Measurements from ENCODE around the gene HERC2.
"Not testable (repeated sequence)": the region's sequence is repeated elsewhere in the genome, so short reads cannot be mapped to it uniquely, and the experiment has no call there.

The HERC2 gene

GRCh38 chr15:28273873-28274610 lies 47.9 kb downstream of the HERC2 start:
- DNase-seq (ENCODE audit: low spot score): no peak

DNA sequence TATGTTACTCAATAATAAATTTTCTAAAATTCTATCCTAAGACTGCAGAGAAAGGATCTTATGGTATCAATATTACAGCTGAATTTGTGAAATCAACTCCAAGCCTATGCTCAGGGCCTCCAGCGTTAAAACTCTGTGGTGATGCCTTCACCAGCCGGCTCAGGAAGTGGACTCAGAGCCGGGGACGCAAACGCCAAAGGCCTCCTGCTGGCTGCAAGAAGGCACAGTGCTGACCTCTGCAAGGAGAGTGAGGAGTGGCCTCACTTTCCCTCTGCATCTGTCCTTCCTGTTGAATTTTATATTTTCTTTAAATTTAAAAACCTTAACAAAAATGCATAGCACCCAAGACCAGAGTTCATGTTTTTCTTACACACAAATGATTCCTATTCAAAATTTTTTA lies 48.5 kb downstream of the HERC2 start:
- no peak for DNase-seq (ENCODE audit: low spot score)

- DNase-seq (ENCODE audit: low spot score): no peak
Measured at GRCh38 chr15:28272587-28272986, 49.4 kb downstream of the HERC2 start.

- DNase-seq (ENCODE audit: low spot score): no peak
Measured at GRCh38 chr15:28271697-28272260, 50.2 kb downstream of the HERC2 start.

- DNase-seq (ENCODE audit: low spot score): no peak
Measured at GRCh38 chr15:28269097-28269496, 52.9 kb downstream of the HERC2 start.

GRCh38 chr15:28267727-28268126 lies 54.3 kb downstream of the HERC2 start:
- no peak for DNase-seq (ENCODE audit: low spot score)

DNA sequence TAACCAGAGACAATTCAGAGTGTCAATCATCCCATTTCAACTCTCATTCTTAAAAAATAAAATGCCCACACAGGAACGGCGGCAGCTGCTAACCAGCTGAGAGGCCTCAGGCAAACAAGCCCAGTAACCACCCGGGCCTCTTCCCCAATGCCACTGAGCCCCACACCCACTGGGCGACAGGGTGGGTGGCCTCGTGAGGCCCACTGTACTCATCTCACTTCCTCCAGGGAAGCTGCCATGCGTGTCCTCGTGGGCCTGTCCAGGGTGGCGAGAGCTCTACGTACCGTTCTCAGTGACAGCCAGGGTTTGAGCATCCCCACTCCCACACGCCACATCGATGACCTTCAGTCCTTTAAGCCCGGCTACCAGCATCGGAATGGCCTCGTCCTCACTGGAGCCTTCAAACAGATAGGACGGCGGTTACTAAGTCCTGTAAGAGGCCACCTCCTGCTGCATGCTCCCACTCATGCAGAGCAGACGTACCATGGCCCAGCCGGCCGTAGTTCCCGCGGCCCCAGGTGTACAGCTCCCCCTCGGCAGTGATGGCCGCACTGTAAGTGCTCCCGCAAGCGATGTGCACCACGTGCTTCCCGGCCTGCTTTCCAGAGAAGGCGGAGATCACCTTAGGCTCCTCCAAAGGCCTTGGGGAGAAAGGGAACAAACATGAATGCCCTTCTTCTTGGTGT lies 56.5 kb downstream of the HERC2 start:
- peak; percentile 18 for DNase-seq (ENCODE audit: low spot score)

DNA sequence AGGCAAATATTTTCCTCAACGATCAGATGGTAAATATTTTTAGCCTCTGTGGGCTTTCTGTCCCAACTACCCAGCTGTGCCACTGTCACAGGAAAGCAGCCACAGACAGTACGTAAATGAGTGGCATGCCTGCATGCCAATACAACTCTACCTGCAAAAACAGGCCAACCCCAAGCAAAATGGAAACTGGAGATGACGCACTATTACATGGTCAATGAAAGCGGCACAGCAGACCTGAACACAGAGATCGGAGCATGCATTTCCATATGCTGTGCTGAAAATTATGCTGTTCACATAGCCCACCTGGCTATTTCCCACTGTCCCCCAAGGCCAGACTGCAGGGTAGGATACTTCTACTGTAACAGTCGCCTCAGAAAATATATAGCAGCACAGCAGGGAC lies 57.8 kb downstream of the HERC2 start:
- DNase-seq (ENCODE audit: low spot score): no peak

DNA sequence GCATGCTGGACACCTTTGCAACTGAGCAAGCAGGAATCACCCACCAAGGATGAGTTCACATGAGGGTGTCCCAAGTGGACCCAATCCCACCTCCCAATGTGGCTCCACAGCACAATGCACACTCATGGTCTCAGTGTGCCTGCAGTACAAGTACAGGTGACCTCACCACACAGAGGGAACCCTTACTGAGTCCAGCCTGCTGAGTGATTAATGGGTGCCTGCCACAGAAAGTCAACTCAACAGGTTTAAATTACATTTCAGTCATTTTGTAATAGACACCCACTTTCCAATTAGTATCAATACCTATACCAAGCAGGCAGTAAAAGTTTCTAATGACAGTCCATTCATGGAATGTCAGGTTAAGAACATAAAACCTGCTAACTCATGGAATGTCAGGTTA lies 59.5 kb downstream of the HERC2 start:
- DNase-seq (ENCODE audit: low spot score): no peak

- DNase-seq (ENCODE audit: low spot score): no peak
Measured at GRCh38 chr15:28260722-28261121, 61.3 kb downstream of the HERC2 start.

DNA sequence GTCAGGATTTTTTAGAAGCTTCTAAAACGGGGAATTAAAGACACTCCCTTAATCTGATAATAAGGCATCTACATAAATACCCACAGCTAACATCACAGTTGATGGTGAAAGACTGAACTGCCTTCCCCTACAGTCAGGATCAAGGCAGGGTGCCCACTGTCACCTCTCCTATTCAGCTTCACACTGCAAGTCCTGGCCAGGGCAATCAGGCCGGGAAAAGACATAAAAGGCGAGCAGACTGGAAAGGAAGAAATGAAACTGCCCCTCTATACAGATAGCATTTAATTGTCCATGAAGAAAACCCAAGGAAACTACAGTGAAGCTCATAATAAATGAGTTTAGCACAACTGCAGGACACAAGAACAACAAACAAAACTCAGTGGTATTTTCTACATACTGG lies 61.7 kb downstream of the HERC2 start:
- no peak for DNase-seq (ENCODE audit: low spot score)

DNA sequence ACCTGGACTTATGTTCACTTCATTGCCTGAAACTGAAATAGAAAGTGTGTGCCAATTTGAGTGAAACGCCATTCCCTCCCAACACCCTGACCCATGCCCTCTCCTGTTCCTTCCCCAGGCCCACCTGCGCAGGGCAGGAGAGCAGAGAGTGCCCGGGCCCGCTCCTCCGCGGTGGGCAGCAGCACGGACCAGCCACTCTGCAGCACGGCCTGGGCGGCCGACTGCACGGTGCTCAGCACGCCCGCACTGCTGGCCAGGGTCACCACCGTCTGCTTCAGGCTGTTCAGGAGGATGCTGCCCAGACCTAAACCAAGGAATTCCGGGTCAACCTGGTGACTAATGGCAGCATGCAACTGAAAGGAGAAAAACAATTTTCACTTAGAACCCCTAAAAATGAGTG lies 66.0 kb downstream of the HERC2 start:
- DNase-seq (ENCODE audit: low spot score): no peak

- DNase-seq (ENCODE audit: low spot score): no peak
Measured at GRCh38 chr15:28252831-28253230, 69.1 kb downstream of the HERC2 start.

GRCh38 chr15:28246605-28247004 lies 75.4 kb downstream of the HERC2 start:
- no peak for DNase-seq (ENCODE audit: low spot score)

DNA sequence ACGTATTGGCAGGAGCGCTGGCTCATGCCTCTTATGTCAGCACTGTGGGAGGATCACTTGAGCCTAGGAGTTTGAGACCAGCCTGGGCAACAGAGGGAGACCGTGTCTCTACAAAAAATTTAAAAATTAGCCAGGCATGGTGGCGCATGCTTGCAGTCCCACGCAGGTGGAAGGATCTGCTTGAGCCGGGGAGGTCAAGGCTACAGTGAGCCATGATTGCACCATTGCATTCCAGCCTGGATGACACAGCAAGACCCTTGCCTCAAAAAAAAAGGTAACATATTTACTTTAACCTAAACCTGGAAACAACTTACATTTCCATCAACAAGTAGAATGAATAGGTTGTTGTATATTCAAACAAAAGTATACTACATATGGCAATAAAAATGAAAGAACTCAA lies 78.1 kb downstream of the HERC2 start:
- DNase-seq (ENCODE audit: low spot score): no peak

- DNase-seq (ENCODE audit: low spot score): no peak
Measured at GRCh38 chr15:28243399-28243798, 78.6 kb downstream of the HERC2 start.

DNA sequence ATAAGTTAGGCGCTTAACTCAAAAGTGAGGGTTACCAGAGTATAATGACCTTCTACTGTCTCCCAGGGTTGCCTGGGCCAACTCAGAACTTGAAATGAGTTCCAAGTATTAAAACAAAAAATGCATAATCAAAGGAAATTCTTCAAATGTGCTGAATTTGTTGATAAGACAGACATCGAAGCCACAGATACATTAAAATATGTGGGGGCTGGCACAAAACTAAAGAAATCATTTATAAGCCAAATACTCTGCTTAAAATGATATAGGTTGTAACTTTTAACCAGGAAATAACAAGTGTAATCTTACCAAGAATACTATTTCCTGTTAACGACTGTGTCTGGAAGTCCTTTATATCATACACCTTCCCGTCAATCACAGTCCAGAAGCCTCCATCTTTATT lies 83.7 kb downstream of the HERC2 start:
- DNase-seq (ENCODE audit: low spot score): not testable (repeated sequence)

GRCh38 chr15:28231743-28232142 lies 90.2 kb downstream of the HERC2 start:
- not testable (repeated sequence) for DNase-seq (ENCODE audit: low spot score)

DNA sequence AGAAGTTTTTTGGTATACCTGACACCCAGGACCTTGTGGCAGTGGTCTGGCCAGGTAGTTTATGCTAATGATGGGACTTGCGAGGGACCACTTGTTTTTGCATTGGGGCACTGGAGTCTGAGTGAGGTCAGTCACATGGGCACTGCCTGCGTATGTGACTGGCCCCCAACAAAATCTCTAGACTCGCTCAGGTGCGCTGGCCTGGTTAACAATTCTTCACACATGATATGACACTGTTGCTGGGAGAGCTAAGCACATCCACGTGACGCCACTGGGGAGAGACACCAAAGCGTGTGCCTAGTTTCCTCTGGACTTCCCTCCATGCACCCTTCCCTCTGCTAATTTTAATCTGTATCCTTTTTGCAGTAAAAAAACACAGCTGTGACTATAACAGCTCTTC lies 90.6 kb downstream of the HERC2 start:
- not testable (repeated sequence) for DNase-seq (ENCODE audit: low spot score)

GRCh38 chr15:28228990-28229640 lies 92.9 kb downstream of the HERC2 start:
- DNase-seq (ENCODE audit: low spot score): not testable (repeated sequence)

DNA sequence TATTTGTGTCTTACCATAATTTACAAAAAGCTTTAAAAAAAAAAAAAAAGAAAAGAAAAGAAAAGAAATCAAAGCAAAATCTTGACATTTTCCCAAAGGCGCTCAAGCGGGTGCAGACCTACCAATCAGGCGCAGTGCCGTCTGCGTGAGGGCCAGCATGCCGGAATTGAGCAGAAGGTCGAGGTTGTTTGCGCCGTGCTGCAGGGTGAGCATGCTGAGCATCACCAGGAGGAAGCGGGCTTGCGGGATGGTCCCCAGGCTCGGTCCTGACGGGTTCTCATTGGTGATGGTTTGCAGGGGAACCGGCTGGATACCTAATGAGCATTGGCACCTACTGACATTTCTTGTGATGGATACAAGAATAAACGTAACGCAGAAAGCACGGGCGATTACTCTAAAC lies 93.9 kb downstream of the HERC2 start:
- DNase-seq (ENCODE audit: low spot score): no peak

- not testable (repeated sequence) for DNase-seq (ENCODE audit: low spot score)
Measured at GRCh38 chr15:28227303-28227702, 94.7 kb downstream of the HERC2 start.

DNA sequence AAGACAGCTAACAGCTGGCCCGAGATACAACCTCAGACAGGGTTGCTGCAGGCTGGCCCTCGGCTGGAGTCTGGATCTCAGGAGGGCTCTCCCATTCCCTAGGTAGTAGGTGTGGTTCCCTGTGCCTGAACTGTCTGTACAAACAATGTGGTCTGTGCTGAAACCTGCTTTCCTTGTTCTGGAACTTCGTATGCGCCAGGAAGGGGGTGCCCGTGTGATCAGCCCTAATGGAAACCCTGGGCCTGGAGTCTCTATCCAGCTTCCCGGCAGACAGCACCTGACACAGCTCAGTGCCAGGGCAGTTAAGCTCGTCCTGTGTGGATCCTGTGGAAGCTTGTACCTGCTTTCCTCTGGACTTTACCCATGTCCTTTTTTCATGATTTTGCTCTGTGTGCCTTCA lies 99.4 kb downstream of the HERC2 start:
- not testable (repeated sequence) for DNase-seq (ENCODE audit: low spot score)
